NCI-H2081 (cell line): Measurements from ENCODE around the gene PABPN1L.

Source experiments
- DNase-seq, 2 experiments: peaks; one replicate each; lab custom pipeline; 2025; lab: John Stamatoyannopoulos, UW

PABPN1L gene

DNA sequence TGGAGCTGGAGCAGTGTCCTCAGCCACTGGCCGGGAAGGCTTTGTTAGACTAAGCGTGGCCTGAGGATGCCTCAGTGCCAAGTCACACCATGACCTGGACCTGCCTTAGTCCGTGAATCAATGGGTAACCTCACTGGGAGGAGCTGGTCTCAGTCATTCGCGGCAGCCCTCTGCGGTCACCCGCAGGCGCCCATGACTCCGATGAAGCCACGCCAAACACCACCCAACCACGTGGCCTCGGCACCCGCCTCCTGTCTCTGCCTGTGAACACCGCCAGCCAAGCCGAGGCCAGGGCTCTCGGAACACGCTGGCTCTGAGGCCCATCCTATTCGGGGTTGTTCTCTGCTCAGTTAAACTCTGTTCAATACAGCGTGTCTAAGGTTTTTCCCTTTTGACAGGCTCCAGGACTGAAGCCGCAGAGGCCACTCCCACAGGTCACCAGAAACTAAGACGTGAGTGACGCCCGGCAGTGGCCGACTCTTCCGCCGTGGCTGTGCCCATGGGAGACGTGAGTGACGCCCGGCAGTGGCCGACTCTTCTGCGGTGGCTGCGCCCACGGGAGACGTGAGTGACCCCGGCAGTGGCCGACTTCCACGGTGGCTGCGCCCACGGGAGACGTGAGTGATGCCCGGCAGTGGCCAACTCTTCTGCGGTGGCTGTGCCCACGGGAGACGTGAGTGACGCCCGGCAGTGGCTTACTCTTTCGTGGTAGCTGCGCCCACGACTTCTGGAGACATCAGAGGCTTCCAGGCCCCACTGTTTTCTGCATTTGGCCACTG is 16.8 kb upstream of the PABPN1L start:
- DNase-seq, result no peak

DNA sequence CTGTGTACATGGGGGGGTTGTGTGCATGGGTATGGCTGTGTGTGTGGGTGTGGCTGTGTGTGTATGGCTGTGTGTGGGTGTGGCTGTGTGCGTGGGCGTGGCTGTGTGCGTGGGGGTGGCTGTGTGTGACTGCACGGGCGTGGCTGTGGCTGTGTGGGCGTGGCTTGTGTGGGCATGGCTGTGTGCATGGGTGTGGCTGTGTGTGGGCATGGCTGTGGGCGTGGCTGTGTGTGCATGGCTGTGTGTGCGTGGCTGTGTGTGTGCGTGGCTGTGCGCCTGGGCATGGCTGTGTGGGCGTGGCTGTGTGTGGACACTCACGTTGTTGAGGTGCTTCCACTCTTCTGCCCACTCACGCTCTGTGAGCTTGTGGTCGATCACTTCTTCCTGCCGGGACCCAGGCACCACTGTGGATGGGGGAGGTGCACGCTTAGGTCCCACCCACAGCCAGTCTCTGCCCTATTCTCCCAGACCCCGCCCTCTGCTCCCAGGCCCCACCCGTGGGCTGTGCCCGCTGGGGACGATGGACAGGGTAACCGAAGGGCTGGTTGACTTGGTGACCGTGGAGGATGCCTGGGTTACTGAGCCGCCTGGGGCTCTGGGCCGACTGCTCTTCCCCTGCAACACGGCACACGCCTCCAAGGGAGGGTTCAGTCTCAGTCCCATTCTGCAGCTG is 16.0 kb upstream of the PABPN1L start:
- DNase-seq, result no peak

DNA sequence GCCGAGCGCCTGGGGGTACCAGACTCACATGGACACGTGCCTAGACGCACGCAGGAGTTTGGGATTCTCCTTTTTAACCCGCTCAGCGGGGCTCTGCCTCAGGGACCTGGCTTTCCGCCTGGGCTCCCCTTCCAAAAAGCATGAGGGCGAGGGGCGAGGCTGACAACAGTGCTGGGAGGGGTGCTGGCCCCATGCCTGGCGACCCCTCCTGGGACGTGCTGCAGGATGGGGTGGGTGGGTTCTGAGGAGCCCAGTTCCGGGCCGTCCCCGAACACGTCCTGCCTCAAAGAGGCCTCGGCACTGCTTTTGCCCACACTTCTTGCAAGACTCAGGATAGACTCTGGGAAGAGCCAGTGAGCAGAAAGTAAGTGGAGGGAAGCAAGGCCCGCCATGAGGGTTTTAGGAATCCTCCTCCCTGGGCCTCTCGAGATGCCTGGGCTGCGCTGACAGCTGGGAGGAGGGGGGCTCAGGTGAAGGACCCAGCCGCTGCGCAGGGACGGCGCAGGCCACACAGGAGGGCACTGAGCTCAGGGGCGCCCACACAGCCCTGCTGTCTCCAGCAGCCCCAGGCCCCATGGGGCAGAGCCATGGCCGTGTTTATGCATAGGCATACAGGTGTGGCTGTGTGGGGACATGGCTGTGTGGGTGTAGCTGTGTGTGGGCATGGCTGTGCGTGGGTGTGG is 15.4 kb upstream of the PABPN1L start:
- DNase-seq, result no peak

DNA sequence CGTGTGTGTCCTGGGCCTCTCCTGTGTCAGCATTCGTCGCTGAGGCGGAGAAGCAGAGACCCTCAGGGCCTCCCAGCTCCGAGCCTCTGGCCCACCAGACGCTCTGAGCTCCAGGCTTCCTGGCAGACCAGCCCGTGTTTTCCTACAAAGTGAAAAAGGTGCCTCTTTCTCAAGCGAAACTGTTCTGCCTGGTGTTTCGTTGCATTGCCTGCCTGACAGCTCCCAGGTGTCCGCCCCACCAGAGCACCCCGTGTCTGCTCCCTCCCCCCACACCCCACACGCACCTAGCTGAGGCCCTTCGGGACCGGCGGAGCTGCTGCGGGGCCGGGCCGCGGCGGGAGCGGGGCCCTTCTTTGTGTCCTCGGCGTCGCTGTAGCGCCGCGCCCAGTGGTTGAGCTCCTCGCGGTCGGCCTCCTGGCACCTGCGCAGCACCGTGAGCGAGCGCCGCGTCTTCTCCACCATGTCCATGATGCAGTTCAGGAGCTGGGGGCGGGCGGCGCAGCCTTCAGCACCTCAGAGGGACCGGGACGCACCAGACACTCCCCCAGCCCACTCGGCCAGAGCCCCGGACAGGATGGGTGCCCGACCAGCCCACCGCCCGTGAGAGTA is 14.7 kb upstream of the PABPN1L start:
- DNase-seq, result no peak

DNA sequence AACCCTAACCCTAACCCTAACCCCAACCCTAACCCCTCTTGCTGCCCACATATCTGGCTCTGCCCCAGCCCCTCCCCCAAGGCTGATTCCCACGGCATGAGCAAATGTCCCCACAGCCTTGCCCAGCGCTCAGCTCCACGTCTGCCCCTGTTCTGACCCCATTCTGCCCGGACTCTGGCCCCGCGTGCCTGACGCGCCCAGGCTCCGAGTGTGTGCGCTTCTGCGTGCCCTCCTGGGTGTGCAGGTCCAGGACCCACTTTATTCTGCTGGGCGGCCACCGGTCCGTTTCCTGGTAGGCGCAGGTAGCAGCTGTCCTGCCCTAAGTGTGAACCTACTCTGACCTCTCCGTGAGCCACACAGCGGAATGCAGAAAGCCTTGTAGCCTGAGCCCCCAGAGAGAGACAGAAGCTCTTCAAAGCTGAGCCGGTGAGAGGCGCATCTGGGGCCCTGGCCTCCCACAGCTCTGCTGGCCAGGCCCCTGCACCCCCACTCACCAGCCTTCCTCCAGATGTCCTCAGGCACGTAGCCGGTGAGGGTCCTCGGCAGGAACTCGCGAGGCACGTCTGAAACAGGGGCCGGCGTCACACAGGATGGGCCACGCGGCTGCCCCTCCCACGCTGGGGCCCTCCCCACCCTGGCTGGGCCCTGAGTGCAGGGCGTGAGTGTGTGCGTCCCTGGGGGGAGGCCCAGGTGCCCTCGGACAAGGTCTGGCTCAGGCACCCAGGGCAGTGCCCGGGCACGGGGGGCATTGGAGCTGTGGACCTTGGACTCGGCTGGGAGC is 14.0 kb upstream of the PABPN1L start:
- no peak for DNase-seq

DNA sequence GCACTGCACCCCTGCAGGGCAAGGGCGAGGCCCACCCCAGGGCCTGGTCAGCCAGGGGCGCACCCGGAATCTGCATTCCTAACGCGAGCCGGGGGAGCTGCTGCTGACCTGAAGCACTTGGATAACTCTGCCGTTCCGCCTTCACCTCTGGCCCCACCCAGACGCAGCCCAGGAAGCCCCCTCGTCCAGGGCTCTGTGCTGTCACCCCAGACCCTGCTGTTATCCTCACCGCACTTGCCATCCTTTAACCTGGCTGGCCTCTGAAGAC is 13.3 kb upstream of the PABPN1L start:
- DNase-seq, result no peak

DNA sequence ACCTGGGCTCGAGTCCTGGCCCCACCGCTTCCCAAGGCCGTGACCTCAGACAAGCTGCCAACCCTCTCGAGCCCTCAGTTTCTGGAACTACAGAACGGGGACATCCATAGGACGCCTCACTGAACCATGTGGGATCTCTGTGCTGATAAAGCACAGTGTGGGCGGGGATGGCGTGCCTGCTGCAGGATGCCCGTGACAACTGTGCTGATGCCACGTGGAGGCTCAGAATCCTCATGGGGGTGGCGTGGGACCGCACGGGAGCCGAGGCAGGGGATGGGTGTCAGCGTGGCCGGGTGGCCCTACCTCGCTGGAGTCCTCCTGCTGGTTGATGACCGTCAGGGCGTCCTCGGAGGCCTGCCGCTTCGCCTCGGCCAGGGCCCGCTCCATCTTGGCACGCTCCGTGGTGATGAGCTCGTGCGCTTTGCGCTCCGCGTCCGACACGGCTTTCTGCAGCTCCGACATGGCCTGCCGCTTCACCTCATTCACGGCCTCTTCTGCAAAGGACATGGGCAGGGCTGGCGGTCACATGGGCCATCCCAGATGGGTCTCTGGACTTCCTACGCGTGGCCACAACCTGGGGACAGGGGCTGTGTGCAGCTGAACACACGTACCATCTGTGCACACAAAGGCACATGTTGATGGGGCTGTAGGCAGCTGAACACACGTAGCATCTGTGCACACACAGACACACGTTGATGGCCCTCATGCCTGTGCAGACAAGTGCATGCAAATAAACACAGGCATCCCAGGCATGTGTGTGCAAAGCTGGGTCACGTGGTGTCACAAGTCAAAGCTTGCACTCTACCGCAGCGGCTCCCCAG is 12.7 kb upstream of the PABPN1L start:
- no peak for DNase-seq

DNA sequence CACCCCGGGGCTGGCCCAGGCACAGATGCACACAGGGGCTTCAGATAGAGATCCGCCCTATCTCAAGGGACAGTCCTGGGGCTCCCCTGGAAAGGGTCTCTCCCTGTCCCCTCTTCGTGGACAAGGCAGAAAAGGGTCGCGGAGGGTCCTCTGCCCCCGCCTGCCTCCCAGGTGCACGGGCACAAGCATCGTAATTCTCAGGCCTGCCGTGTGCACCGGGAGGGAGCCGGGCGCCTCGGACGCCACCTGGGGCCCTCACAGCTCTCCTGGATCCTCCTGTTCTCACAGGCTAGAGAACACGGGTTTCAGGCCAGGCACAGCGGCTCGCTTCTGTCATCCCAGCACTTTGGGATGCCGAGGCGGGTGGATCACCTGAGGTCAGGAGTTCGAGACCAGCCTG is 11.9 kb upstream of the PABPN1L start:
- DNase-seq, result no peak

DNA sequence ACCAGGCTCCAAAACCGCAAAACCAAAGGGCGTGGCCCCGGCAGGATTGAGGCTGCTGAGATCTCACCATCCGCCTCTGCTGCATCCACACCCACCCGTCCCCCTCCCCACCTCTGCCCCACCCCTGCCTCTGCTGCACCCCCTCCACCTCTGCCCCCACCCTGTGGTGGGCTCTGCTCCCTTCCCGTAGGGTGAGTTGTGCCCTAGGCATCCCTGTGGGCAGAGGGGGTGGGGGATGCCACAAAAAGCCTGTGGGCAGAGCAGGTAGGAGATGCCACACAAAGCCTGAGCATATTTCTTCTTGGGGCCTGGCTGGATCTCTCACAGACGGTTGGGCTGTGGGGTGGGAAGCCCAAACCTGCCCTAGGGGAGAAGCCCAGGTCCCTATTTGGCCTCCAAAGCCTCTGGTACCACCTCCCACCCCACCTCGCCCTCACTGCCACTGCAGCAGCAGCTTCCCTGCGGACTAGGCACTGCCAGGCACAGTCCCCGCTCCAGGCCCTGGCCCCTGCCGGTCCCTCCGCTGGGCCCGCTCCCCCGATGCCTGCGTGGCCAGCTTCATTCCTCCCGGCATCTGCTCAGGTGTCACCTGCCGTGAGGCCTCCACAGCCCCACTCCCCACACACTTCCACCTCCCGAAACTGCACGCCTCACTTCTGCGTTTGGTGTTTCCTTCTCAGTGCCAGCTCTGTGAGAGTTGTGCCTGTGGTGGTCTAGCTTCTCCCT is 11.3 kb upstream of the PABPN1L start:
- DNase-seq, result no peak

DNA sequence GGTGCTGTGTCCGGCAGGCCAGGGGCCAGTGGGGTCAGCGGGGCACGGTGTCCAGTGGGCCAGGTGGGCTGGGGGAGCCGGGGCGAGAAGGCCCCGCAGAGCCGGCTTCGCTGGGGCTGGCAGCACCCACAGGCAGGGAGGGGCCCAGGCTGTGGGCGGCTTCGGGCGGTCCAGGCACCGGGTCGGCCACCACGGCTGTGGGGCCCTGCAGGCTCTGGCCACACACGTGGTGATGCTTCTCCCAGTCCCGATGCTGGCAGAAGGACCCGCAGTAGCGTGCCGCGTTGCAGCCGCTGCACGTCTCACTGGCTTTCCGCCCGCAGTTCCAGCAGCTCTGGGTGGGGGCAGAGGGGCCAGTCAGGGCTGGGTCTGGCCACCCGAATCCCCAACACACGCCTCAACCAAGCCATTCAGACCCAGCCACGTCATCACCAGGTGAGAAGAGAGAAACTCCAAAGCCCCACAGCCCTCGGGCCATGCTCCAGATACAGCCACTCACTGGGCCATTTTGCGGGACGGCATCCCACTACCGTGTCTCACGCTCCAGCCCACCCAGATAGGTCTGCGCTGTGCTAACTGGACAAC is 10.6 kb upstream of the PABPN1L start:
- no peak for DNase-seq

DNA sequence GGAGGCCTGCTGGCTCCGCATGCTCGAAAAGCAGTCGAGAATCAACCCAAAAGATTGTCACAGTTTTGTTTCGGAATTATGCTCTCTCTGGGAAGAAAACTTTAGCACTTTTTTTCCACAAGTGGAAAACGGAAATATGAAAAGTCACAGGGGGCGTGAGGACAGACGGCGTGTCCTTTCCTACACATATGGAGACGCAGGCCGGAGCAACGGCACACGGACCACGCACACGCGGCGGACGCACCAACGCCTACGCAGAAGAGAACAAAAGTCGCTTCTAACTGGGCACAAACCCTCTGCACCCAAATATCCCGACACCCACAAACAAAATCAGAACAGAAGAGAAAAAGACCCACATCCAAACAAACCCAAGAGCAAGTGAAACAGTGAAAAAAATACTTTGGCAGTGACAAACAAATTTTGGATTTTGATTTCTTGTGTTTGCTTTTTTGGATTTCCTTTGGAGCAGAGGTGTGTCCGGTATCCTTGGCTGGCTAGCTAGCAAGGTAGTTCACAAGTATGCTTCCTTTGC is 9.3 kb upstream of the PABPN1L start:
- no peak for DNase-seq

DNA sequence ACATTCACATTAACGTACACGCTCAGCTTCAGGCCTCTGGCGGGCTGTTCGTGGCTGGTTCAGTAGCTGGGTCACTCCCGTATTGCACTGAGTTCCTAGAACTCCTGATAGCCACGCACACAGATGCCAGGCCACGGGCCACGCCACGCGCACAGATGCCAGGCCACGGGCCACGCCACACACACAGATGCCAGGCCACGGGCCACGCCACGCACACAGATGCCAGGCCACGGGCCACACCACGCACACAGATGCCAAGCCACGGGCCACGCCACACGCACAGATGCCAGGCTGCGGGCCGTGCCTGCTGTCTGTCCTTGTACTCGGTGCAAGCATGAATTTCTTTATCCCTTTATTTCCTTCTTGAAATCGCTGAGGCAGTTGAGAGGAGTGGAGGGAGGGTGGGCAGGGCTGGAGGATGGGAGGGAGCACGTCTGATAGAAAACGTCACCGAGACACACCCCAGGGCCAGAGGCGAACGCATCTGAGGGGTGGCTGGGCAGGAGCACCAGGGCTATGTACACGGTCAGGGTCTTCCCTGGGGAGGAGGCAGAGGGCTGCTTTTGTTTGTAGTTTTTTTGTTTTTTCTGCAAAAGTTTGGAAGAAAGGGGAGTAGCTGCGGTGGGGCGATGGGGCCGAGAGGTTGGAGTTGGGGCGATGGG is 8.6 kb upstream of the PABPN1L start:
- DNase-seq, result no peak

DNA sequence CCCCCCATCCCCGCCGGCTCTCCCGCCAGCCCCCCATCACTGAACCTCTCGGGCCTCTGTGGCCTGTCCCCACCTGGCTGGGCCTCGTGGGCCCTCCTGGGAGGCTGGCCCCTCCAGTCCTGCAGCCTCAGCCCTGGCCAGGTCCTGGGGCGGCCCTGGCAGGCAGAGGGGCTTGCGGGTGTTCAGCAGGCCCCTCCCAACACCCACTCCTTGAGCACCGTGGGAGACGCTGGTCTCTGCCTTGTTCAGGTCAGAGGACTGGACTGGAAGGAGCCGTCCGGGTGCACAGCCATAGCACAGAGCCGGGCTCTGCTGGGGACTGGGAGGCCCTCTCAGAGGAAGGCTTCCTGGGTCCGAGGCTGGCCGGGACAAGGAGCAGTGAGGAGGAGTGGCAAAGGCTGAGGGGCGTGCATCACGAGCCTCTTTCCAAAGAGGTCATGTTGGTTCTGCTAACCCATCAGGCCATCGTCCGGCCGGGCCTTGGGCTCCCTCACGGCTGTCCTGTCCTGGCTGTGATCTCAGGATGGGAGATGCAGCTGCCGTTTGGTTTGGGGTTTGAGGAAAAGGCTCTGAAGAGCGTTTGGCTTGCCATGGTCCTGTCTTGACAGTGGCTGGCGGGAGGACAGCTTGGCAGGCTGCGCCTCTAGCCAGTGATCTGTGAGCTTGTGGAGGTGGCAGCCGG is 6.3 kb upstream of the PABPN1L start:
- no peak for DNase-seq

DNA sequence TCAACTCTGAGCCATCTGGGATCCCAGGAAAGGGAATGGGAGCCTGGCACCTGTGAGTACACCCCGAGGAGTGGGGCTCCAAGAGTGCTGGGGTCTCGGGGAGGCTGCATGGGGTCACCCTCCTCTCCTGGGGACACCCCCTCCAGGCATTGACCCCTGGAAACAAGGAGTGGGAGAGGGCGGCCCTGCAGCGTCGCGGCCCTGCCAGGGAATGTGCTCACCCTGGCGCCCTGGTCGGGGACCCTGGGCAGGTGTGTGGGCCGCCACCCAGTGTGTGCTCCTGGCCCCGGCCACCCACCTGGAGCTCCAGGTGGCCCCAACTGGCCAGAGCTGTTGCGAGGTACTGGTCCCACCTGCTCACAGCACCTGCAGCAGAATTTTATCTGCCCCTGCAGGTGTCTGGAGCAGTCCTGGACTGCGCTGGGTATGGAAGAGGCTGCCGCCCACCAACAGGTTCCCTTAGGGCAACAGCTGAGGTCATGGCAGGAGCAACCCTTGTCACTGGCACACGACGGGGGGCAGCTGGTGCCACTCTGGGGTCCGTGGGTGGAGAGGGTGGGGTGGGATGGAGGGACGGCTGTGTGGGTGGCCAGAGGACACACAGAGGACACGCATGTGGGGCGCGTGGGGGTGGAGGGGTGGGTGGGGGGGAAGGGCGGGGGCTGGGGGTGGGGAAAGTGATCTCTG is 5.4 kb upstream of the PABPN1L start:
- no peak for DNase-seq

DNA sequence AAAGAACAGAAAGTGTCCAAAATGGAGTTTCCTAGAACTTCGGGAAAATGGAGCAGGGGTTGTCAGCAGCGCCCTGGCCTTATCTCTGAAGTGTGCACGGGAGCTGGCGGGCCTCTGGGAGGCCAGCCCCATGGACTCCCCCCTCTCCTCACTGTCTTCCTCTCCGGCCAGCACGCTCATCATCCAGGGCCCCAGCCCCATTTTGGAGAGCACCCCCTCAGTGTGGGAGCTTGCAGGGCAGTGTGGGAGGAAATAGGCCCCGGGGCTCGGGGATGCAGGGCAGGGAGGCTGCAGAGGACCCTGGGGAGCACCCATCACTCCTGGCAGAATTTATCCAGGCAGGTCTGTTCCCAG is 4.9 kb upstream of the PABPN1L start:
- no peak for DNase-seq

DNA sequence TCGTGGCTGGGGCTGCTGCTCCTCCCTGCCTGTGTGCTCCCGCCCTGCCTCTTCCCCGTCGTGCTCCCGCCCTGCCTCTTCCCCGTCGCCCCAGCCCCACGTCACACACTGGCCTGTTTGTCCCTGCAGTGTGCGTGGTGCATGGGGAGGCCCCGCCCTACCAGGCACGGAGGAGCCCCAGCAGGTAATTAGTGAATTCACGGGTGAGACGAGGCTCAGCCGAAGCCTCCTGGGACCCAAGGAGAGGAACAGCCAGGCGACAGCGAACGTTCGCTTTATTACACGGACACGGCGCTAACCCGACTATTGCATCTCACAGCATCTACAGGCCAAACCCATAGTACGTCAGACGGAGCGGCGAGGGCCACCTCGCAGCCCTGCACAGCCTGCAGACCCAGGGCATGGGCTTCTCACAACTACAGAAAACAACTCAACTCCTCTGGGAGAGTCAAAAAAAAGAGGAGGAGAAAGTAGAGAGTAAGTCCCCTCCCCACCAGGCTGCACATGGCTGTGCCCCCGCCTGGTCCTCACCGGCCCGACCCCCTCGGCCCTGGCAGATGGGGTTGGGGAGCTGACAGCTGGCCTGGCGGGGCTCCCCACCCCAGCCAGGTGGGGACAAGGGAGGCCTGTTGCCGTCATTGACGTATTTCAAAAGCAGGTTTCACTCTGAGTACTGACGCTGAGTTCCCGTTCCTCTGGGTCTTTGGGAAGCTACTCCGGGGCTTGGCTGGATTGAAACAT is 4.3 kb upstream of the PABPN1L start:
- no peak for DNase-seq

DNA sequence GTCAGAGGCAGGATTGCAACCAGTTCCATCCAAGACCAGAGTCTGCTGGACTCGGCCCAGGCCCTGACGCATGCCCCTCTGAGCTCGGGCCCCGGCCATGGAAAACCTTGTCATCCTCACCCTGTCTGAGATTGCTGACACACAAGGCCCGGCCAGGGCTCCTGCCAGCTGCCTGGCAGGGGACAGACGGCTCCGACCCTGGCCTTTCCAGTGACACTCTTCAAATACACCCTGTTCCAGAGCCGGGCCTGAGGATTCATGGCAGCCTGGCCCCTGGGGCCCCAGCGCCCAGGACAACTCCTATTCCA is 3.2 kb upstream of the PABPN1L start:
- DNase-seq, result no peak
